Retinal pigment epithelial cell (primary cell): ENCODE results near the gene IER3.

Experiments
- DNase-seq: peaks from one replicate; pipeline ENCODE4 v3.0.0-alpha.2; 2010; ENCODE audit warnings: low read depth
- H3K4me3 ChIP-seq: 2 replicates; pipeline ENCODE4 v1.5.1; 2011; ENCODE audit warnings: mild to moderate bottlenecking, low read length, control low read depth, moderate library complexity
- TF ChIP-seq, protein P1 (sequence below): conservative IDR thresholded peaks from 2 replicates; pipeline ENCODE4 v1.5.1; 2011; ENCODE audit warnings: low read depth, low read length, control low read depth, inconsistent platforms

The IER3 gene

DNA sequence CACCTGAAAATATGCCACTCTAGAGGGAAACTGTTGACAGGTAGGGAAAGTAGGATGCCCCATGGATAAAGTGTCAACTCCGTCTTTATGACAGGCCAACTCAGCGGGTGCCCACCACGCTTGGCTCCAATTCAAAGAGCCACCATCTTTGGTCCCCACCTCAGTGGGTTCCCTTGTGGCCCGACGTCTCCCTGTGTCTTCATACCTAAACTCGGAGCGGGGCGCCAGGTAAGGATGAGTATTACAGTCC, 27.5 kb downstream of the IER3 start:
- H3K4me3 ChIP-seq, result peak overlapping the region; percentile 81
- TF ChIP-seq, protein P1, sequence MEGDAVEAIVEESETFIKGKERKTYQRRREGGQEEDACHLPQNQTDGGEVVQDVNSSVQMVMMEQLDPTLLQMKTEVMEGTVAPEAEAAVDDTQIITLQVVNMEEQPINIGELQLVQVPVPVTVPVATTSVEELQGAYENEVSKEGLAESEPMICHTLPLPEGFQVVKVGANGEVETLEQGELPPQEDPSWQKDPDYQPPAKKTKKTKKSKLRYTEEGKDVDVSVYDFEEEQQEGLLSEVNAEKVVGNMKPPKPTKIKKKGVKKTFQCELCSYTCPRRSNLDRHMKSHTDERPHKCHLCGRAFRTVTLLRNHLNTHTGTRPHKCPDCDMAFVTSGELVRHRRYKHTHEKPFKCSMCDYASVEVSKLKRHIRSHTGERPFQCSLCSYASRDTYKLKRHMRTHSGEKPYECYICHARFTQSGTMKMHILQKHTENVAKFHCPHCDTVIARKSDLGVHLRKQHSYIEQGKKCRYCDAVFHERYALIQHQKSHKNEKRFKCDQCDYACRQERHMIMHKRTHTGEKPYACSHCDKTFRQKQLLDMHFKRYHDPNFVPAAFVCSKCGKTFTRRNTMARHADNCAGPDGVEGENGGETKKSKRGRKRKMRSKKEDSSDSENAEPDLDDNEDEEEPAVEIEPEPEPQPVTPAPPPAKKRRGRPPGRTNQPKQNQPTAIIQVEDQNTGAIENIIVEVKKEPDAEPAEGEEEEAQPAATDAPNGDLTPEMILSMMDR, result no peak
- no peak for DNase-seq

DNA sequence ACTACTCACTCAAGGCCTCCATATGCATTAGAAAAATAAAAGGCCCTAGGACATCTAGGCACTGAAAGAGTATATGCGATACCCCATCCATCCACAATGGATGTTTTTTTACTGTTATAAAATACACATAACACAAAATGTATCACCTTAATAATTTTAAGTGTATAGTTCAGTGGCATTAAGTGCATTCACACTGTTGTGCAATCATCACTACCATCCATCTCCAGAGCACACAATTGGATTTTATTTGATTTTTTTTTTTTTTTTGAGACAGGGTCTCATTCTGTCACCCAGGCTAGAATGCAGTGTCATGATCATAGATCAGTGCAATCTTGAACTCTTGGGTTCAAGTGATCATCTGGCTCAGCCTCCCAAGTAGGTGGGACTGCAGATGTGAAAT, 30.1 kb downstream of the IER3 start:
- TF ChIP-seq, protein P1, result no peak
- DNase-seq, result no peak
- no peak overlapping the region for H3K4me3 ChIP-seq

DNA sequence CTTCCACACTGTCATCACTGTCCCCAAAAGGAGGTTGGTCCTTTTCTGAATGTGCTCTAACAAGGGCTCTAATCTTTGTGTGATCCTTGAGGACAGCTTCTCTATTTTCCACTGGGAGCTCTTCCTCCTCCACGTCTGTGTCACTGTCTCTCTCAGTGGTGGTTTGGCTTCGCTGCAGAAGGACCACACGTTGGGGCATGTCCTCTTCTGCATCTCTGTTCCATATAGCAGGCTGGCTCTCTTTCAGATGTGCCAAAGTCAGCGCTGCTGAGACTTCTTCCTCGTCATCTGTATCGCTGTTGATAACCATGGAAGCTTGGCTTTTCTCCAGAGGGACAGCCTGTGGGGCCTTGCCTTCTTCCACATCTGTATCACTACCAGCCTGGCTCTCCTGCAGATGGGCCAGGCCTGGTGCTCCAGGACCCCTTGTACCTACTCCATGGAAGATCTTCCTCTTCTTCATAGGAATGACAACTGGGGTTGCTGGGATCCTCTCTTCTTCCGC, 31.9 kb downstream of the IER3 start:
- no peak overlapping the region for H3K4me3 ChIP-seq
- DNase-seq, result no peak
- TF ChIP-seq, protein P1, result no peak

DNA sequence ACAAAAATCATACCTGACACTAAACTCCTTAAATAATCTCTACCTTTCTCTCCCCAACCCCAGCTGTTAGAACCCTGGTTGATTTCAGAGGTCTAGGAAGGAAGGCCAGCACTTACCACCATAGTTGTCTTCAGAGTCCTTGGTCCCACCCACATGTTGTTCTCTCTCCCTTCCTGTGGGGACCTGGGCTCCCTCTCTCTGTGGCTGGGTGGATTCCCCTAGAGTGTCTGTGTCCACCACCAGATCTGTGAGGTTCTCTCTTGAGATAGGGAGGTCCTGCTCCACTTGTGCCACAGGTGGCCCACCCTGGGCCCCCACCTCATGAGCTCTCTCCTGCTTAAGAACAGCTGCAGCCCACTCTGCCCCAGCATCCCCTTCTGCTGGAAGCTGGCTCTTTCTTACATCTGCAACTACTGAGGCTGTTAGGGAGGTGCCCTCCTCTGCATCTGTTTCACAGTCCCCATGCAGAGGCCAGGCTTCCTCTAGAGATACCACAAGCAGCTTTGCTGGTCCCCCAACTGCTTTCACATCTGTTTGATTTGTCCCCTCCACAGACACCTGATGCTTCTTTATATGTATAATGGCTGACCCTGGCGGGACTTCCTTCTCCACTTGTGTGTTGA, 32.5 kb downstream of the IER3 start:
- no peak overlapping the region for H3K4me3 ChIP-seq
- TF ChIP-seq, protein P1, result no peak
- DNase-seq, result no peak

DNA sequence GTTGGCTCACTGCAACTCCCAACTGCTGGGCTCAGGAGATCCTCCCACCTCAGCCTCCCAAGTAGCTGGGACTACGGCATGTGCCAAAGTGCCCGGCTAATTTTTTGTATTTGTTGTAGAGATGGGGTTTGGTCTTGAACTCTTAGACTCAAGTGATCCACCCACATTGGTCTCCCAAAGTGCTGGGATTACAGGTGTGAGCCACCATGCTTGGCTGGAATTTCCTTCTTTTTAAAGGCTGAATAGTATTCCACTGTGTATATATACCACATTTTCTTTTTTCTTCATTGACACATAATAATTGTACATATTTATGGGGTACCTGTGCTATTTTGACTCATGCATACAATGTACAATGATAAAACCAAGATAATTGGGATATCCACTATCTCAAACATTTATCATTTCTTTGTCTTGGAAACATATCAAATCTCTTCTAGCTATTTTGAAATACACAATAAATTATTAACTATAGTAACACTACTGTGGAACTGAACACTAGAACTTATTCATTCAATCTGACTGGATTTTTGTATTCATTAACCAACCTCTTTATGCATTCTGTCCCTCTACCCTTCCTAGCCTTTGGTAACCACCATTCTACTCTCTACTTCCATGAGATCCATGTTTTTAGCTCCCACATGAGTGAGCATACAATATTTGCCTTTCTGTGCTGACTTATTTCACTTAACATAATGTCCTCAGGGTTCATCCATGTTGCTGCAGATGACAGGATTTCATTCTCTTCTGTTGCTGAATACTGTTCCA, 35.1 kb downstream of the IER3 start:
- TF ChIP-seq, protein P1, result no peak
- no peak overlapping the region for H3K4me3 ChIP-seq
- no peak for DNase-seq

DNA sequence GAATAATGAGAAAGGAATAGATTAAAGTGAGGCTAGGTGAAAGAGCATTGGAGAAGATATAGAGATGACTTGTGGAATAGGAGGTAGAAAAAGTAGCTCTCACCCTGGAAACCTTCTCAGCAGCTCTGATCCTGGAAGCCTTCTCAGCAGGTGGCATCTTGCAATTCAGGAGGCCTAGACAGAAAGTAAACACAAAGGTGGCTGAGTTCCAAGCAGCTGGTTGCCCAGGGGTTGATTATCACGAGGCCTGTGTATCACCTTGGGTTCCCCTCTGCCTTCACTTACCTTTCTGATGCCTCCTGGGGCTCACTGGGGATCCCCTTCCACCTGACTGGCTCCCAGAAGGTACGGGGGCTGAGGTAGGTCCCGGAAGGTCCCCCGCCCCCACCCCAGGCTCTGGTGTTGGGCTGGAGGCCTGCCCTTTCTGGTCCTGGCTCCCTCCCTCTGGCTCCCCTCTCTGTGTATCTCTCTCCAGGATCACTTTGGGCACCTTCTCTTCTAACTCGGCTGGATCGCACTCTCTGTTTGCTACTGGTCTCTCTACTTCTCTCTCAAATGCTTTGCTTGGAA, 37.0 kb downstream of the IER3 start:
- no peak overlapping the region for H3K4me3 ChIP-seq
- no peak for DNase-seq
- TF ChIP-seq, protein P1, result no peak

DNA sequence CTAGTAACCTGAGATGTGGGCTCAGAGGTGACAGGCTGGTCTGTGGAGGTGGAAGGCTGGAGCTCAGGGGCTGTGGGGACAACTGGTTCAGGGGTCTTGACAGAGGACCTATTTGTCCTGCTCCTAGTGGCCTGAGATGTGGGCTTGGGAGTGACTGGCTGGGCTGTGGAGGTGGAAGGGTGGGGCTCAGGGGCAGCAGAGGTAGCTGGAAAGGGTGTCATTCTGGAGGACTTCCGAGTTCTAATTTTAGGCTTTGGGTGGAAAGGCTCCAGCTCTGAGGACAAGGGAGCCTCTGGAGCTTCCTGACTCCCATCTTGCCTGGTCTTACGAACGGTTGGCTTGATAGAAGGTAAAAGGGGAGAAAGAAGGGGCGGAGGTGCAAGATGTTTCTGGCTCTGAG, 38.7 kb downstream of the IER3 start:
- H3K4me3 ChIP-seq, result no peak overlapping the region
- TF ChIP-seq, protein P1, result no peak
- no peak for DNase-seq
